GM23248 (cell line): ENCODE results near the gene TTC9C. TPM values are rescaled to one million over a fixed set of nuclear protein-coding genes. Genes with fewer than 3 reads are reported as not detected.

ENCODE experiments used
- DNase-seq: peaks from one replicate; pipeline ENCODE4 v3.0.0-alpha.2; 2015
- H2AFZ ChIP-seq: fragments of 200-600 bp; sonication (generic); 2 replicates; pipeline ENCODE4 v1.6.1; 2016; ENCODE audit warnings: antibody characterized with exemption
- H3F3A ChIP-seq: fragments of 200-600 bp; sonication (generic); 2 replicates; pipeline ENCODE4 v1.6.1; 2016; ENCODE audit warnings: mild to moderate bottlenecking, antibody characterized with exemption, mixed run types; ENCODE audit not compliant: insufficient read depth
- H3K27ac ChIP-seq: fragments of 200-600 bp; sonication (generic); 2 replicates; pipeline ENCODE4 v1.5.1; 2016; ENCODE audit warnings: mild to moderate bottlenecking
- H3K27me3 ChIP-seq: fragments of 200-600 bp; sonication (generic); replicated peaks from 2 replicates; pipeline ENCODE4 v1.6.1; 2016; ENCODE audit warnings: mild to moderate bottlenecking; ENCODE audit not compliant: insufficient read depth
- H3K36me3 ChIP-seq: fragments of 200-600 bp; sonication (generic); 2 replicates; pipeline ENCODE4 v1.6.1; 2016; ENCODE audit warnings: low read depth, mild to moderate bottlenecking
- H3K4me1 ChIP-seq: fragments of 200-600 bp; sonication (generic); 2 replicates; pipeline ENCODE4 v1.6.1; 2016; ENCODE audit warnings: mild to moderate bottlenecking; ENCODE audit not compliant: insufficient read depth
- H3K4me2 ChIP-seq: fragments of 200-600 bp; sonication (generic); one replicate; pipeline ENCODE4 v1.6.1; 2016; ENCODE audit warnings: mild to moderate bottlenecking; ENCODE audit not compliant: unreplicated experiment
- H3K4me3 ChIP-seq: fragments of 200-600 bp; sonication (generic); 2 replicates; pipeline ENCODE4 v1.5.1; 2016; ENCODE audit warnings: mild to moderate bottlenecking
- H3K79me2 ChIP-seq: fragments of 200-600 bp; sonication (generic); 2 replicates; pipeline ENCODE4 v1.6.1; 2016; ENCODE audit warnings: mild to moderate bottlenecking; ENCODE audit not compliant: insufficient read depth
- H3K9ac ChIP-seq: fragments of 200-600 bp; sonication (generic); 2 replicates; pipeline ENCODE4 v1.6.1; 2016; ENCODE audit warnings: mild to moderate bottlenecking
- H3K9me2 ChIP-seq: fragments of 200-600 bp; sonication (generic); 2 replicates; pipeline ENCODE4 v1.6.1; 2016; ENCODE audit warnings: mixed run types, mild to moderate bottlenecking, moderate library complexity; ENCODE audit not compliant: insufficient read depth
- H3K9me3 ChIP-seq: fragments of 200-600 bp; sonication (generic); one replicate; pipeline ENCODE4 v1.6.1; 2017; ENCODE audit warnings: low read depth
- H4K20me1 ChIP-seq: fragments of 200-600 bp; sonication (generic); 2 replicates; pipeline ENCODE4 v1.6.0; 2016; ENCODE audit not compliant: insufficient read depth
- EZH2 ChIP-seq: fragments of 200-600 bp; sonication (generic); IDR thresholded peaks from 2 replicates; pipeline ENCODE4 v1.6.1; 2018; ENCODE audit warnings: antibody characterized with exemption, mild to moderate bottlenecking; ENCODE audit not compliant: insufficient read depth, poor library complexity, severe bottlenecking
- EZH2phosphoT487 ChIP-seq: fragments of 200-600 bp; sonication (generic); IDR thresholded peaks from 2 replicates; pipeline ENCODE4 v1.6.1; 2018; ENCODE audit warnings: antibody characterized with exemption, moderate library complexity, mild to moderate bottlenecking, low read depth; ENCODE audit not compliant: insufficient read depth
- WGBS, 2 experiments: methylation state at CpG; one replicate each; pipeline ENCODE4 v1.1.6; 2015 to 2017; ENCODE audit warnings: low lambda C conversion rate in 2 of 2, low coverage in 1 of 2; ENCODE audit errors: missing lambda C conversion rate in 2 of 2; 5-methylcytosine and 5-hydroxymethylcytosine counted together
- in situ Hi-C: fragments of 300-500 bp; cut with MboI; formaldehyde crosslinking; loops from 2 replicates; pipeline ENCODE4 v1.15.0; 2020
- polyA plus RNA-seq: library from polyadenylated mRNA; unstranded; fragments of >200 nt; fragmentation: Nextera tagmentation; extraction: Ambion mirVana; gene quantifications from 2 replicates; pipeline ENCODE4 v1.2.1, GENCODE V29; 2016
- total RNA-seq: library from RNA; depleted of rRNA; stranded (reverse); fragments of >200 nt; shearing (Covaris generic); gene quantifications from 2 replicates; pipeline ENCODE4 v1.2.3, GENCODE V29; 2014

TTC9C gene
- total and polyA plus RNA-seq, 2 experiments from 2014 or later = 28.9 to 40.1 TPM

GRCh38 chr11:62752177-62752785 is 24.0 kb downstream of the TTC9C start:
- Histone ChIP-seq H3K9me3 (no peaks in the 10 kb centered on the region), H3K4me1 (no peaks in the 10 kb centered on the region), H4K20me1 (no peaks in the 10 kb centered on the region), H3K27me3 (no peaks in the 10 kb centered on the region), H3K4me3 (no peak overlapping the region), H3K27ac (no peak overlapping the region), H3K9me2 (no peaks in the 10 kb centered on the region), H3K36me3 (no peaks in the 10 kb centered on the region), H3K9ac (no peak overlapping the region), H3K4me2 (no peak overlapping the region), H2AFZ (no peak overlapping the region), H3K79me2 (peaks cover 40% of the 10 kb centered on the region), H3F3A (peaks cover 5% of the 10 kb centered on the region; the same call in 1 of the 2 replicates)
- WGBS, 2 experiments = 90 to 91% methylated on average over 14 of the region's 14 CpGs
- in situ Hi-C loops = no loop called here
- no peak for DNase-seq
- no peak for TF ChIP-seq EZH2phosphoT487

- in situ Hi-C loops = no loop called here
Observed at GRCh38 chr11:62752994-62753735, 24.9 kb downstream of the TTC9C start.

DNA sequence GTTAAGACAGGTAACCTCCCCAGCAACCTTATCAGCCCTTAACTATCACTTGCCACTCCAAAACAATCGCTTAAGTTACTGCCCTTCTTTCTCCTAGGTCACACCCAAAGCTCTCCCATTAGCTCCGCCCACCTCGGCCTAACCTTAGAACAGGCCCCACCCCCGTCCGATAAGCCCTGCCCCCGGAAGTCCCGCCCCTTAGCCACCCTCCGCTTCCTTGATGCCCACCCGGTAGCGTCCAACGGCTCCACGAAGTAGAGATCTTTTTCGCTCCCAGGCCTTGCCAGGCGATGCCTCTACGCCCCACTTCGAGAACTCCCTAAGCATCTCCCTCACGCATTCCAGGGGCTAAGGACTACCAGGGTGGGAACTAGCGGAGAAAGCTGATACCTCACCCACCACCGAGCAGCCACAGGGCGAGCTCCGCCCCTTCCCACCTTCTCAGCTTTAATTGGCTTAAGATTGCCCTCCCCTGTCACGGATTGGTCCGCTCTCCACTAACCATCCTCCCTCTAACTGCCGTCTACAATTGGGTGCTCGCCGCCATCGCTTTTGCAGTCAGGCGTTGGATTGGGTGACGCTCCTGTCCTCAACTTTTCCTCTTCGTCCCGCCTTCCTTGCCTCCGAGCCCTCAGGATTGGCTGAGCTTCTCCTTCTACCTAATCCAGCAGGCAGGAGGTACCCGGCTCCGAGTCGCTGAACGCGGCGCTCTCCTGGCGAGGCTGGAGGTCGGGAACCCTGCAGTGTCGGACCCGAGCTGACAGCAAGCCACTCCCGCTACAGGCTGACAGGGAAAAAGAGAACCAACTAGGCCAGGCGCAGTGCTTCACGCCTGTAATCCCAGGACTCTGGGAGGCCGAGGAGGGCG is 25.7 kb downstream of the TTC9C start, which contains the start of gene ZBTB3:
Gene ZBTB3, minus strand, starts transcription at position 425 of the 868 bp plus-strand sequence. CDS start 496 bp downstream, outside the sequence.
- in situ Hi-C loops = no loop called here
- H3F3A ChIP-seq = no peaks in the 10 kb centered on the region
- peaks cover 40% of the 10 kb centered on the region for H3K79me2 ChIP-seq
- no peaks in the 10 kb centered on the region for H3K9me2 ChIP-seq
- peak within 1 kb of the TSS; percentile 87 for H3K9ac ChIP-seq
- H3K4me2 ChIP-seq = peak within 1 kb of the TSS; percentile 77
- H3K9me3 ChIP-seq = no peaks in the 10 kb centered on the region
- no peaks in the 10 kb centered on the region for H4K20me1 ChIP-seq
- 1 to 2% methylated on average over 41 to 47 of the region's 47 CpGs for WGBS, 2 experiments
- no peaks in the 10 kb centered on the region for H3K4me1 ChIP-seq
- peak within 1 kb of the TSS; percentile 95 for H2AFZ ChIP-seq
- no peaks in the 10 kb centered on the region for H3K27me3 ChIP-seq
- no peak for TF ChIP-seq EZH2phosphoT487
- no peak for TF ChIP-seq EZH2
- H3K36me3 ChIP-seq = no peaks in the 10 kb centered on the region
- DNase-seq = peak; percentile 99
- H3K4me3 ChIP-seq = peak within 1 kb of the TSS; percentile 88
- peak within 1 kb of the TSS; percentile 84 for H3K27ac ChIP-seq

More at GRCh38 chr11:62752994-62753735, 24.9 kb downstream of the TTC9C start:
- Histone ChIP-seq H3K27me3 (no peaks in the 10 kb centered on the region), H3K4me1 (no peaks in the 10 kb centered on the region), H3K4me3 (peak overlapping the region; percentile 88), H2AFZ (peak overlapping the region; percentile 95), H3K9ac (peak overlapping the region; percentile 87), H3K9me2 (no peaks in the 10 kb centered on the region), H4K20me1 (no peaks in the 10 kb centered on the region), H3K79me2 (peaks cover 40% of the 10 kb centered on the region), H3K27ac (peak overlapping the region; percentile 84; the same call in 1 of the 2 replicates), H3K9me3 (no peaks in the 10 kb centered on the region), H3K36me3 (no peaks in the 10 kb centered on the region), H3F3A (peaks cover under 1% of the 10 kb centered on the region; the same call in 1 of the 2 replicates), H3K4me2 (peak overlapping the region; percentile 76)
- no peak for DNase-seq
- TF ChIP-seq EZH2 = no peak
- TF ChIP-seq EZH2phosphoT487 = no peak
- 68% methylated on average over 15 of the region's 15 CpGs for WGBS, 2 experiments

GRCh38 chr11:62755086-62755615 is 26.9 kb downstream of the TTC9C start:
- Histone ChIP-seq H2AFZ (peak overlapping the region; percentile 95; the same call in 1 of the 2 replicates), H3K27me3 (no peaks in the 10 kb centered on the region), H3K9me2 (no peaks in the 10 kb centered on the region), H3K36me3 (no peaks in the 10 kb centered on the region), H3K9me3 (no peaks in the 10 kb centered on the region), H3K4me2 (no peak overlapping the region), H3K27ac (no peak overlapping the region), H3F3A (no peaks in the 10 kb centered on the region), H3K4me3 (no peak overlapping the region), H4K20me1 (no peaks in the 10 kb centered on the region), H3K4me1 (no peaks in the 10 kb centered on the region), H3K79me2 (peaks cover 33% of the 10 kb centered on the region), H3K9ac (no peak overlapping the region)
- TF ChIP-seq EZH2phosphoT487 = no peak
- no peak for TF ChIP-seq EZH2
- in situ Hi-C loops = no loop called here
- 69 to 73% methylated on average over 10 of the region's 10 CpGs for WGBS, 2 experiments
- no peak for DNase-seq
